Measurements from ENCODE around the gene COX6A2.

DNA sequence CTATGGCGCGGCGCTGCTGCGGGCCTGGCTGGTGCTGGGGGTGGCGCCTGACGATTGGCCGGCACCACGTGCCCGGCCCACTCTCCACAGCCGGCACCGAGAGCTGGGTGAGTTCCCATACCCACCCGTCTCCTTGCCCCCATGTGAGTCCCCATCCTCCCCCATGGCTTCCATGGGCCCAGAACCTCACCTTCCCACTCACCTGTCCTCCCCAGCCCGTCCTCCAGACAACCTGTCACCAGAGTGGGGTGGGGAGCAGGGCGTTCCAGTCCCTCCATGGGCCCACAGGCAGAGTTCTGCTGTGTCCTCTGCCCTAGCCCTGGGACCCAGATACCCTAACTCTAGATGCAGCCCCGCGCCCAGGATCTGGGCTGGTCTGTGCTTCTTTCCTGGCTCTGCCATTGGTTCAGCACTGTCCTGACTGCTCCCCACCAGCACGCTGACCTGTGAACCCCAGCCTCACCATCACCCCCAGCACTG lies 36.7 kb upstream of the COX6A2 start:
- TF ChIP-seq, protein P1, sequence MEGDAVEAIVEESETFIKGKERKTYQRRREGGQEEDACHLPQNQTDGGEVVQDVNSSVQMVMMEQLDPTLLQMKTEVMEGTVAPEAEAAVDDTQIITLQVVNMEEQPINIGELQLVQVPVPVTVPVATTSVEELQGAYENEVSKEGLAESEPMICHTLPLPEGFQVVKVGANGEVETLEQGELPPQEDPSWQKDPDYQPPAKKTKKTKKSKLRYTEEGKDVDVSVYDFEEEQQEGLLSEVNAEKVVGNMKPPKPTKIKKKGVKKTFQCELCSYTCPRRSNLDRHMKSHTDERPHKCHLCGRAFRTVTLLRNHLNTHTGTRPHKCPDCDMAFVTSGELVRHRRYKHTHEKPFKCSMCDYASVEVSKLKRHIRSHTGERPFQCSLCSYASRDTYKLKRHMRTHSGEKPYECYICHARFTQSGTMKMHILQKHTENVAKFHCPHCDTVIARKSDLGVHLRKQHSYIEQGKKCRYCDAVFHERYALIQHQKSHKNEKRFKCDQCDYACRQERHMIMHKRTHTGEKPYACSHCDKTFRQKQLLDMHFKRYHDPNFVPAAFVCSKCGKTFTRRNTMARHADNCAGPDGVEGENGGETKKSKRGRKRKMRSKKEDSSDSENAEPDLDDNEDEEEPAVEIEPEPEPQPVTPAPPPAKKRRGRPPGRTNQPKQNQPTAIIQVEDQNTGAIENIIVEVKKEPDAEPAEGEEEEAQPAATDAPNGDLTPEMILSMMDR (IDR thresholded peaks at IDR 0.05) = no peak
- TF ChIP-seq POLR2AphosphoS5 (IDR thresholded peaks at IDR 0.05) = no peak
- no peak for TF ChIP-seq POLR2A (IDR thresholded peaks at IDR 0.05)

All from breast epithelium (tissue), 3 donors.